HG02642 (cell line): ENCODE measurements around the gene LGALS12.

Experiments used
- ATAC-seq: cut with Tn5 transposase; IDR thresholded peaks from one replicate; pipeline ENCODE4 v1.9.1; 2021; ENCODE audit warnings: mild to moderate bottlenecking; ENCODE audit not compliant: unreplicated experiment, poor library complexity

The LGALS12 gene, protein sequence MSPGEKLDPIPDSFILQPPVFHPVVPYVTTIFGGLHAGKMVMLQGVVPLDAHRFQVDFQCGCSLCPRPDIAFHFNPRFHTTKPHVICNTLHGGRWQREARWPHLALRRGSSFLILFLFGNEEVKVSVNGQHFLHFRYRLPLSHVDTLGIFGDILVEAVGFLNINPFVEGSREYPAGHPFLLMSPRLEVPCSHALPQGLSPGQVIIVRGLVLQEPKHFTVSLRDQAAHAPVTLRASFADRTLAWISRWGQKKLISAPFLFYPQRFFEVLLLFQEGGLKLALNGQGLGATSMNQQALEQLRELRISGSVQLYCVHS

DNA sequence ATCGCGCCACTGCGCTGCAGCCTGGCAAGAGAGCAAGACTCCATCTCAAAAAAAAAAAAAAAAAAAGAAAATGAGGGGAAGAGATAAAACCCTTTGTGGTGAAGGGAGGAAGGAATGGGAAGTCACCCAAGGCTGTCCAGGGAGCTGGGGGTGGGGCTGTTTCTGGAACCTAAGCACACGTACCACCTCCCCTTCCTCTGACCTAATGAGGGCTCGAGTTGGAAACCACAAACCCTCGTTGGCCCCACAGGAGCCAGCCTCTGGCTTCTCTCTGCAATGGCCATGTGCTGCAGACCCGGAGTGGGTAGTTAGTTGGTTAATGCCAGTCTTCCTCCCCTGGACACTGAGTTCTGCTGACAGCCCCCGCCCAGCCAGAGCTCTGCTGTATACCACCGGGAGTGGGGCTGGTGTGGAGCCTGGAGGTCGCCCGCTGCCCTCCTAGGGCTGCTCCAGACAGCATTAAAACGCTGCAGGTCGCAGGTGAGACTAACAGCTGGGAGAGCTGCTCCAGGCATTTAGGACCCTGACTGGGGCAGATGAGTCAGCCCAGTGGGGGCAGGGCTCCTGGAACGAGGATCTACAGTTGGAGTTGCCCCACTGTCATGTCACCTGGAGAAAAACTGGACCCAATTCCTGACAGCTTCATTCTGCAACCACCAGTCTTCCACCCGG, at the start of gene LGALS12:
LGALS12 (plus strand) TSS at position 228 of the 672 bp plus-strand sequence; CDS start at position 603, 375 bp downstream.
- ATAC-seq = no peak

DNA sequence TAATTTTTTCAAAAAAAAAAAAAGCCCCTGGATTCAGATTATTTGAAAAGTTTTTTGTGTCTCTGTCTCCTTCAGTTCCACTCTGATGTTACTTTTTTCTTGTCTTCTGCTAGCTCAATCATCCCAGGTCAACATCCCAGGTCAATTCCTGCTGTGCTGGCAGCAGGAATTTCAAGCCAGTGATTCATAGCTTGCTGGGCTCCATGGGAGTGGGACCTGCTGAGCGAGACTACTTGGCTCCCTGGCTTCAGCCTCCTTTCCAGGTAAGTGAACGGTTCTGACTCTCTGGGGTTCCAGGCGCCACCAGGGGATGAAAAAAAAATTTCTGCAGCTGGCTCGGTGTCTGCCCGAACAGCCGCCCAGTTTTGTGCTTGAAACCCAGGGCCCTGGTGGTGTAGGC, 46.3 kb upstream of the LGALS12 start:
- ATAC-seq = no peak

- ATAC-seq = no peak
Observed at GRCh38 chr11:63462137-63462536, 43.7 kb upstream of the LGALS12 start.

DNA sequence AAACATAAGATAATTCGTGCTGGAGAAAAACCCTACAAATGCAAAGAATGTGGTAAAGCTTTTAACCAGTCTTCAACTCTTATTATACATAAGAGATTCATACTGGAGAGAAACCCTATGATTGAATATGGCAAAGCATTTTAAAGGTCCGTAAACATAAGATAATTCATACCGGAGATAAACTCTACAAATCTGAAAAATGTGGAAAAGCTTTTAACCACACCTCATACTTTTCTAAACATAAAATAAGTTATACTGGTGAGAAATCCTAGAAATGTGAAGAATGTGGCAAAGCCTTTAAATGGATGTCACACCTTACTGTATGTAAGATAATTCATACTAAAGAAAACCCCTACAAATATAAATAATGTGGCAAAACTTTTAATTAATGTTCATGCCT, 35.6 kb upstream of the LGALS12 start:
- ATAC-seq = no peak

DNA sequence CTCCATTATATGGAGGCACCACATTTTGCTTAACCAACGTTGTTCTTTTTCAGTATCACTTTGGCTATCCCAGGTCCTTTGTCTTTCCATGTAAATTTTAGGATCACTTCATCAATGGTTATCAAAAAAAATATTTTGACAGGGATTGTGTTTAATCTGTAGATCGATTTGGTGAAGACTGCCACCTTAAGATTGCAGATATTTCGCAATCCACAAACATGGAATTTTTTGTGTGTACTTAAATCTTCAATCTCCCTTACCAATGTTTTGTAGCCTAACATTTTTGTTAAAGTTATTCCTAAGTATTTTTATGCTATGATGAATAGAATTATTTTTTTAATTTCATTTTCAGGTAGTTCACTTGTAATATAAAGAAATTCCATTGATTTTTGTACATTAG, 33.5 kb upstream of the LGALS12 start:
- ATAC-seq = no peak

GRCh38 chr11:63476618-63477017, 29.3 kb upstream of the LGALS12 start:
- ATAC-seq = no peak

GRCh38 chr11:63478896-63479295, 27.0 kb upstream of the LGALS12 start:
- no peak for ATAC-seq

GRCh38 chr11:63480039-63480438, 25.8 kb upstream of the LGALS12 start:
- no peak for ATAC-seq

- no peak for ATAC-seq
Observed at GRCh38 chr11:63485777-63486176, 20.1 kb upstream of the LGALS12 start.

GRCh38 chr11:63488789-63489188, 17.1 kb upstream of the LGALS12 start:
- ATAC-seq = no peak

- ATAC-seq = no peak
Observed at GRCh38 chr11:63489879-63490278, 16.0 kb upstream of the LGALS12 start.

DNA sequence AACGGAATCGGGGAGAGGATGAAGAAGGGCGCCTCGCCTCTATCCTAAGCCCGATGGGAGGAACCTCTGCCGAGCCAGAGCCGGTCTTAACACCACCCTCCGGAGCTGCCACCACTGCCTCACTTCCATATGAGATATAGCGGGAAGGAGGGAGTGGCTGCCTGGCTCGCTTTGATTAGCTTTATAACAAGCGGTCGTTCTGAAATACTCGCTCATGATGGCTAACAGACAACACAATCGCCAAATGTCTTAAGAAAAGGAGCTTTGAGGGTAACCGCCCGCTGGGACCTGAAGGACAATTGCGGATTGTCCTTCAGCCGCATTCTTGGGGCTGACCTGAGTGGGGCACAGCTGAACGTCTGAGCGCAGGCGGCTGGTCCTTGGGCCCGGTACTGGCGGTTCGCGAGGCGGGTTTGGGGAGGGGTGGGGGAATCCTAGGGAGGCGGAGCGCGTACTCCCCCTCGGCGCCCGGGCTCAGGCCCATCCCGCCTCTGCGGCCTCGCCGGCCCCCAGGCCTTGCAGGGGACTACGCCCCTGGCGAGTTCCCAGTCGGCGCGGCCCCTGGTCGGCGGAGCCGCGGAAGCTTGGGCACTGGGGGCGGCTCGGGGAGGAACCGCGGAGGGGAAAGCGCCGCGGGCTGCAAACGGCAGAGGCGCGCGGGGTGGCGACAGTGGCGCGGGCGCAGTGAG, 15.2 kb upstream of the LGALS12 start, which contains the start of gene PLAAT5:
PLAAT5 (minus strand) TSS at position 617 of the 689 bp plus-strand sequence; CDS start at position 484, 133 bp downstream.
- no peak for ATAC-seq

GRCh38 chr11:63491240-63491587, 14.7 kb upstream of the LGALS12 start:
- ATAC-seq = no peak

- ATAC-seq = no peak
Observed at GRCh38 chr11:63491636-63492372, 14.1 kb upstream of the LGALS12 start.

DNA sequence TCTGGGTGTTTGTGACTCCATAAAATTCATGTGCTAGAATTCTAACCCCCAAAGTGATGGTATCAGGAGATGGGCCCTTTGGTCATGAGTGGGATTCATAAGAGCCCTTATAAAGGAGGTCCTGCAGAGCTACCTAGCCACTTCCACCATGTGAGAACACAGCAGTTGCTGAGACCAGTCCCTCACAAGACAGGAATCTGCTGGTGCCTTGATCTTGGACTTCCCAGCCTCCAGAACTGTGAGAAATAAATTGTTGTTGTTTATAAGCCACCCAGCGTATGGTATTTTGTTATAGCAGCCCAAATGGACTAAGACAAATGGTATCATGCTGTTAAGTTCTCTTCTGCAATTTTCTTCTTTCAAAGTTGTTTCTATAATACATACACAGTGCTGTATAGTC, 13.4 kb upstream of the LGALS12 start:
- no peak for ATAC-seq

GRCh38 chr11:63493127-63493526, 12.8 kb upstream of the LGALS12 start:
- ATAC-seq = no peak

GRCh38 chr11:63494975-63495374, 10.9 kb upstream of the LGALS12 start:
- ATAC-seq = no peak

DNA sequence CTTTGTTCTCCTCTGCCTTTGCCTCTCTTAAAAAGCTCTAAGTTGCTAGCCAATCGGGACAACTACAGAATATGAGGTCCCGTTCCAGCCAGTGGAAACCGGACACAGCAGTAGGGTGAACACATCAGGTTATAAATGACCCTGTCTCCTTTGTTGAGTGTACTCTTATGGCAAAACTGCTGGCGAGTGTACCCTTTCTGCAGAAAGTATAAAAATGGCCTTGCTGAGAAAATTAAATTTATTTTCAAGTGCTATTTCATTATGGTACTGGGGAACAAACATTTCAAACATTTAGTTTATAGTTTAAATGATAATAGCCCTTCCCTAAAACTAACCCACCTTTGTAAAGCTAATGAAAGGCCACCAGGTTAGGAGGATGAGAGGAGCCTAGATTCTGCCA, 6.0 kb upstream of the LGALS12 start:
- no peak for ATAC-seq

DNA sequence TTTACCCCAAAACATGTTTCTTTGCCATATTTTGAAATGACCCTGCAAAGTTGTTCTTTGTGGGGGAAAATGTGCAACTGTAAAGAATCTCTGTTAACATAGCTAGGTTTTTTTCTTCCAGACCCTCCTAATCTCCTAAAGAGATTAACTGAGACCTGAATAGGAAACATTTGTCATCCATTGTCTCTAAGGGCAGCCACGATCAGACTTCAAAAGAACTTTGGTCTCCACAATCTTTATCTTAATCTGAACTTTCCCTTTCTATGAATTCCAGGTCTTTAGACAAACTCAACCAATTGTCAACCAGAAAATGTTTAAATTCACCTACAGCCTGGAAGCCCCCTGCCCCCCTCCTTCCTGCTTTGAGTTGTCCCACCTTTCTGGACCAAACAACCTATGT, 4.6 kb upstream of the LGALS12 start:
- no peak for ATAC-seq

DNA sequence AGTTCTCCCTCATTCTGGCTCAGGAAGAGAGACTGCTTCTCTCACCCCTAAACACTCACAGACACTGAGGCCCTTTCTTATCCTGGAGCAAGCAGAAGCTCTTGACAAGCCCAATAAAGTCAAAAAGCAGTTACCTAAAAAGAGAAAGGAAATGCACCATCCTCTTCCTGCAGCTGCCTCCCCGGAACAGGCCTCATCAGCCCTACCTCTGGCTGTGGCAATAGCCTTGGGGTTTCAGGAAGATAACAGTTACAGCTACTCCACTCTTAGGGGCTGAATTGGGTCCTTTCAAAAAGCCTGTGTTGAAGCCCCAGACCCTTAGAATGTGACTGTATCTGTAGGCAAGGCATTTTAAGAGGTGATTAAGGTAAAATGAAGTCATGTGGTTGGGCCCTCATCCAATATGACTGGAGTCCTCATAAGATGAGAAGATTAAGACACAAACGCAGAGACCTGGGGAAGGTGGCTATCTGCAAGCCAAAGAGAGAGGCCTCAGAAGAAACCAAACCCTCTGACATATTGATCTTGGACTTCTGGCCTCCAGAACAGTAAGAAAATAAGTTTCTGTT, 3.5 kb upstream of the LGALS12 start:
- no peak for ATAC-seq
